GM19328 (cell line): Measurements from ENCODE around the gene BFSP1.

Experiments used
- ATAC-seq: cut with Tn5 transposase; IDR thresholded peaks from one replicate; pipeline ENCODE4 v1.9.1; 2021; ENCODE audit warnings: mild to moderate bottlenecking, moderate library complexity; ENCODE audit not compliant: unreplicated experiment

BFSP1 gene

DNA sequence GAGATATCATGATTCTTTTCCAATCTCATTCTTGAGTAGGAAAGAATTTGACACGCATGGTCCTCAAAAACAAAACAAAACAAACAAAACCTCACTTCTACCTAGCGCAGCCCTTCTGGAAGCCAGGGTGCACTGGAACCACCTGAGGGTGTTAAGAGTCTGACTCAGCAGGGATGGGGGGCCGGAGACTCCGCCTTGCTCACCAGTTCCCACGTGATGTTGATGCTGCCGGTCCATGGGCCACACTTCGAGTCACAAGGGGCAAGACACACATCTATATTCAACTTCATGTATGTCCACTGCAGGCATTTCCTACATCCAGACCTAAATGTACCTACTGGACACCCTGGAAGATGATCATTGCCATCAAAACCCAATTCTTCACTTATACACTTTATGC, 30.4 kb downstream of the BFSP1 start:
- ATAC-seq: no peak

GRCh38 chr20:17500271-17500670, 30.9 kb downstream of the BFSP1 start:
- no peak for ATAC-seq

- no peak for ATAC-seq
Measured at GRCh38 chr20:17499041-17499440, 32.1 kb downstream of the BFSP1 start.

DNA sequence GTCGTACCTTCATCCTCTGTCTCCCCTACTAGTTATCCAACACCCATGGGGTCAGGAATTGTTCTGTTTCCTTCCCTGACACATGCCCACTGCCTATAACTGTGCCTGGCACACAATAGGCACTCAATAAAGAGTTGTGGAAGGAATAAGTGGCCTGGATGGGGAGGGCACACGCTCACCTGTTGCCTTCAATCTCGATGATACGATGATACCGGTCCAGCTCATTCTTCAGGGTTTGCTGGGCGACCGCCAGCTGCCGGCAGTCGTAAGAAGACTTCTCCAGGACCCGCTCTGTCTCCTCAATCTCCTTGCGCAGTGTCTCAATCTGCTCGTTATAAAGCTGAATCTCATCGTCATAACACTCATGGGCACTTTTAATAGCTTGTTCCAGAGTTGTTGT, 32.5 kb downstream of the BFSP1 start:
- ATAC-seq: no peak

GRCh38 chr20:17497821-17498580, 33.2 kb downstream of the BFSP1 start:
- no peak for ATAC-seq

GRCh38 chr20:17495826-17496225, 35.4 kb downstream of the BFSP1 start:
- no peak for ATAC-seq

GRCh38 chr20:17494201-17494600, 37.0 kb downstream of the BFSP1 start:
- no peak for ATAC-seq

DNA sequence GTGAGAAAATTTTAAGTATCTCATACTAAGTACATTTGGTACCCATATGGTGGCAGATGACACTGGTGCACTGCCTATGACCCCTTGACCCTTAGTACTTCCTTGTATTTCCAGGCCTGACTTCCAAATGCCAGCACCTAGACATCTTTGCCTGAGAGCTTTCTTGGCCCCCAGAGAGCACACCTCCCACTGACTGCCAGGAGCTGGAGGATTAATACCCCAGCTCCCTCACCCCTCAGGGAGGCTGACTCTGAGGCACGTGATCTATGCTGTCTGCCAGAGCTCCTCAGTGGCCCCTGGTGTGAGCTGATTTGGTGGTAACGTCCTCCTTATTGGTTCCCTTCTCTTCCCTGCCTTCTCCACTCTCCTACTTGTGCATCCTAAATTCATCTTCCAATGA, 38.0 kb downstream of the BFSP1 start:
- no peak for ATAC-seq

- ATAC-seq: no peak
Measured at GRCh38 chr20:17491488-17491887, 39.7 kb downstream of the BFSP1 start.

GRCh38 chr20:17491041-17491440, 40.1 kb downstream of the BFSP1 start:
- no peak for ATAC-seq

DNA sequence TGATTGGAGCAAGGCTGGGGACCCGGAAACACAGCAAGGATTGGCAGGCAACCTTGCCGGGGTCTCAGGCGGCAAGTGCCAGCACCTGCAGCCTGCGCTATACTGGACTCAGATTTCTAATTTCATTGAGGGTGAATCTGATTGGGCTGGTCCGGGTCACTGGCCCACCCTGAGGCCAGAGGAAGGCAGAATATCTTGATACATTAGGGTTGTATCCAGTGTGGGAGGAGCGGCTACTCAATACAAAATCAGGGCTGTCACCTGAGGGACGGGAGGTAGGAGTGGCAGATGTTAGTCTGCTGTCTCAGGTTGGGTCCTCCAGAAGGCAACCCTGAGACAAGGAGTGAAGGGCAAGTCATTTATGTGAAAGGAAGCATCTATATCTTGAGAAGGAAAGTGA, 40.7 kb downstream of the BFSP1 start:
- no peak for ATAC-seq

DNA sequence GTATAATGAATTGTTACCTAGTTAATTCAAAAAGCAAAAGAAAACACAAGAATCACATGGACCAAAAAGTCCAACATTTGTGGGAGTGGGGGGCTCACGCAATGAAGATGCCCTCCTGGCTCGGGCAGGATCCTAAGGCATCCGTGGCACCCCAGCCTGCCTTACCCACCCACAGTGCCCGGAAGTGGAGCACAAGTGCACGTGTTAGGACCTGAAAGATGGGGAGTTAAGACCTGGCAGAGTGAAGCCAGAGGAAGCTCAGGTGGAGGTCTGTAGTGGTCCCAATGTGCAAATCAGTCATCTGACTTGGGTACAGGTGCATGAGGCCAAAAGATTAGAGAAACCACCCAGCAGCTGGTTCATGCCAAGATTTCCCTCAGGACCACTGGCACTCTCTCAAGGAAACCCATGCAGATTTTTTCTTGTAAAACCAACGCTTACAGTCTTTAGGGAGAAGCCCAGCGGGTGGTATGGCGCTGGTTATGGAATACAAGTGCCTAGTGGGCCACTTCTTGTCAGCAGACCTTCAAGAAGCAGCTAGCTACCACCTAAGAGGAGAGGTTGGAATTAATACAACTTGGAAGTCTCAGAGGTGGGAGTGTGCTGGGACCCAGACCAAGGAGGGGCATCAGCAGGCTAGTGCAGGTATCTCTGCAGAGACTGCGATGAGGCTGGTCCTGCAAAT, 42.1 kb downstream of the BFSP1 start:
- no peak for ATAC-seq

DNA sequence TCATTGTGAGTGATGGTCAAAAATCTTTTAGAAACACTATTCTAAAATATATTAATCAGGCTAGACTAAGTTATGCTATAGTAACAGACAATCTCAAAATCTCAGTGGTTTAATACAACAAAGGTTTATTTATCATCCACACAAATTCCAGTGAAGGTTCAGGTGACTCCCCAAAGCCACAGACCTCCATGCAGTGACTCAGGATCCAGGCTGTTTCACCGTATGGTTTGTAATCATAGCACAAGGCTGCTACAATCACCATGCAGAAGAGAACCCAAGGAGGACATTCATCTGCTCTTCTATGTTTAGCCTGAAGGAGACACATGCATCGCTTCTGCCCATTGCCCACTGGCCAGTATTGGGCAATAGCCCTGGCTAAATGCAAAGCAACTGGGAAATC, 46.2 kb downstream of the BFSP1 start:
- no peak for ATAC-seq

- no peak for ATAC-seq
Measured at GRCh38 chr20:17482536-17482935, 48.6 kb downstream of the BFSP1 start.

DNA sequence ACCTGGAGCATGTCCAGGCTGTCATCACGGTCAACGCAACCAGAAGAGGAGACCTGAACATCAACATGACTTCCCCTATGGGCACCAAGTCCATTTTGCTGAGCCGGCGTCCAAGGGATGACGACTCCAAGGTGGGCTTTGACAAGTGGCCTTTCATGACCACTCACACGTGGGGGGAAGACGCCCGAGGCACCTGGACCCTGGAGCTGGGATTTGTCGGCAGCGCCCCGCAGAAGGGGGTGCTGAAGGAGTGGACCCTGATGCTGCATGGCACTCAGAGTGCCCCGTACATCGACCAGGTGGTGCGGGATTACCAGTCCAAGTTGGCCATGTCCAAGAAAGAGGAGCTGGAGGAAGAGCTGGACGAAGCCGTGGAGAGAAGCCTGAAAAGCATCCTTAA, 49.5 kb downstream of the BFSP1 start:
- ATAC-seq: no peak

GRCh38 chr20:17480696-17481095, 50.5 kb downstream of the BFSP1 start:
- ATAC-seq: no peak

DNA sequence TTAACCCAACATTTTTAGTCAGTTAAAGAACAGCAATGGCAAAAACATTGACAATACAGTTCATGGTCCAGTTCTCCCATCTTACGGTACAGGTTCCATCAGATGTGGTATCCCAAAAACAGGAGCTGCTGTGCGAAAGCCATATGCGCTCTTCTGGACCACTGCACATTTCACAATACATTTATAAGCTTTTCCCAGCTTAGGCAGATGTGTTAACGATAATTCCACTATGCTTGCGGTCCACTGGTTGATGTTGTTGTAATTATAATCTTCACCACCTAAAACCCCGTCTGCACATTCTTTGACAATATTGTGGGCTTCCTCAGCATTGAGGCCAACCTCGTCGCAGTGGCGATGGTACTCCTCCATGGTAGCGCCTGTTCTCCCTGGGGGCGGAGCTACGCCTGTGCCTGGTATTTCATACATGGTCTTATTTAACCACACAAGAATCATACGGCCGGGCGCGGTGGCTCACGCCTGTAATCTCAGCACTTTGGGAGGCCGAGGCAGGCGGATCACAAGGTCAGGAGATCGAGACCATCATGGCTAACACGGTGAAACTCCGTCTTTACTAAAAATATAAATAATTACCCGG, 52.0 kb downstream of the BFSP1 start:
- no peak for ATAC-seq

DNA sequence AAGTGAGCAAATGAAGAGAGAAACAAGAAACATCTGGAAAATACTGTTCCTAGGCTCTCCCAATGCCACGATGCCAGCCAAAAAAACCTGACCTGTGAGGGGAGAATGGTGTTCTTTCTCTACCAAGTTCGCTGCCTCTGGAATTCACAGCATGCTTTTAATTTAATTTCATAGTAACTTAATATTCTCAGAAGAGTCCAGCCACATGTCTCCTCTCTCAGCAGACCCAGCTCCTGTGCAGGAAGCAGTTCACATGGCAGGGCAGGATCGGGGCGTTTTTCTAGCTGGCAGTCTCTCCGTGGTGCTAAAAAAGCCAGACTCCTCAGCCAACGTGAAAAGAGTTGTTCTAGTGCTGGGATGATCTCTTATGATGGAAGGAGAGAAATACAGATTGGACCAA, 57.5 kb downstream of the BFSP1 start:
- ATAC-seq: no peak

DNA sequence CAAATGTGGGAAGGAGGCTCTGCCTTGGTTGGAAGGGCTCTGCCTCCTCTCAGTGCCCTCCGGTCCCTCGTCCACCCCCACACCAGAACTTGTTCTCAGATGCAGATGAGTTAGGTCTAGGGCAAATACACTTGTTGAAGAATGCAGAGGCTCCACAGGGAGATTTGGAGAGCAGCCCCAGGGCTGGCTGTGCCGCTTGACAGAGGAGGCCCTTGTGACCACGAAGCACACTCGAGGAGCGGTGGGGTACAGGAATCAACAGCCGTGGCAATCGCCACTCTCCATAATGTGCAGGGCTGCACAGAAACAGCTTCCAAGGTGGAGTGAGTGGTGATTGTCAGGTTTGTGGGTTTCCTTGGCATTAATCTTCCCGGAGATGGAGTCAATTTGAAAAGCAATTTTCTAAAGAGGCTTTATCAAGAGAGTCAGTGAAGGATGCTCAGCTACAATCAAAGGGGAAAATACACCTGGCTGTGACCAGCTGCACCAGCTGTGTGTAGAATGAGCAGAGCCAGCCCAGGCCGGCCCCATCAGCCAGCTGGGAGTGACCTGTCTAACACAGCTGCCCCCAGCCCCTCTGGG, 59.5 kb downstream of the BFSP1 start:
- no peak for ATAC-seq

DNA sequence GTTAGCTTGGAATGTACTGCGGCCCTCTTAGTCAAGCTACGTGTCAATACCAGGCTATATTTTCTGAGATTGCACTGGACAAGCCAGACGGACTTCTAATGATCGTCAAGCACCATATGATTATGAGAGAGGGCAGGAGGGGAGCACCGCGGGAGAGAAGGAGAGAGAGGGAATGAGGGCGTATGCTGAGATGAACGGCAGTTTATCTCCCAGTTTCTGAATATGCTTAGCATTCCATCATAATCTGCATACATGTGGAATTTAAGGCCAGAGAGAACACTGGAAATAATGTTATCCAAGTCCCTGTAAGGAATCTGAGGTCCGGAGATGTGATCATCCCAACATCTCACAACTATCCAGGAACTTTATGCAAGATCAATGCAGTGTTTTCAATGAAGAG, 60.2 kb downstream of the BFSP1 start:
- ATAC-seq: no peak

DNA sequence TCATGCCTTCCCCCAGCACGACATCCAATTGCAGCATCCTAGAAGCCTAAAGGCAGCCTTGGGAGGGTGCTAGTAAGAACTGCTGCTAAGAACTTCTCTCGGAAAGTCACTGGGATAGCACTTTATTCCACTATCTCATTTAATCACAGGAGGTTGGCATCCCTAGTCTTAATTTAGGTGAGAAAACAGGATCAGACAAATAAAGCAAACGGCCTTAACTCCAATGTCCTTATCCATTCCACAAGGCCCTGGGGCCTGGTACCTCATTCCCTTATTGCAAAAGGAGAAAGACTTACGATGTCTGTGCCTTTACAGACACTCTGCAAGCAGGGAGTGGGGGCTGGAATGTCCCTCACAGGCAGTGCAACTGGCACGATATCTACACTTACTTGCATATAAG, 60.7 kb downstream of the BFSP1 start:
- ATAC-seq: no peak
